H1 (cell line): ENCODE measurements around the gene L3MBTL4. TPM values are rescaled to one million over a fixed set of nuclear protein-coding genes. Genes with fewer than 3 reads are reported as not detected.

Source experiments
- CTCF ChIA-PET: fragments of 300-600 bp; sonication (Branson Sonifier 250); formaldehyde crosslinking; loops from one replicate; lab custom pipeline; 2021; ENCODE audit not compliant: partially characterized antibody; lab: Charles Lee
- POLR2A ChIA-PET: fragments of 300-600 bp; sonication (Branson Sonifier 250); formaldehyde crosslinking; loops from one replicate; lab custom pipeline; 2021; ENCODE audit warnings: inconsistent platforms; ENCODE audit not compliant: partially characterized antibody; lab: Charles Lee
- DNase-seq, 2 experiments: peaks; one replicate each; pipeline versions ENCODE4 v3.0.0 to v3.0.0-alpha.2; 2010 to 2022; ENCODE audit warnings: low spot score in 2 of 2, low read depth in 1 of 2, mixed read lengths in 1 of 2
- FAIRE-seq: peaks from 2 replicates; lab custom pipeline; 2011; peaks lifted over from hg19 to GRCh38; lab: Jason Lieb, UNC
- H2AFZ ChIP-seq: 2 replicates; pipeline ENCODE4 v1.8.1; 2012; ENCODE audit warnings: low read length, inconsistent platforms
- H2AK5ac ChIP-seq: 2 replicates; pipeline ENCODE4 v1.6.1; 2013; ENCODE audit warnings: low read depth, low read length
- H2BK120ac ChIP-seq: replicated peaks from 2 replicates; pipeline ENCODE3; 2013; ENCODE audit warnings: low read depth, low read length, inconsistent platforms
- H2BK12ac ChIP-seq: 2 replicates; pipeline ENCODE4 v1.6.1; 2013; ENCODE audit warnings: low read depth, low read length
- H2BK15ac ChIP-seq: 2 replicates; pipeline ENCODE4 v1.6.1; 2013; ENCODE audit warnings: low read length
- H2BK20ac ChIP-seq: 2 replicates; pipeline ENCODE4 v1.6.1; 2013; ENCODE audit warnings: low read length
- H2BK5ac ChIP-seq: 2 replicates; pipeline ENCODE4 v1.6.1; 2013; ENCODE audit warnings: low read depth, low read length
- H3K14ac ChIP-seq: 2 replicates; pipeline ENCODE4 v1.6.1; 2013; ENCODE audit warnings: inconsistent platforms; ENCODE audit not compliant: insufficient read length
- H3K18ac ChIP-seq: 2 replicates; pipeline ENCODE4 v1.6.1; 2013; ENCODE audit warnings: low read length; ENCODE audit errors: extremely low read depth
- H3K23ac ChIP-seq: 2 replicates; pipeline ENCODE4 v1.6.1; 2013; ENCODE audit warnings: inconsistent platforms; ENCODE audit not compliant: insufficient read length
- H3K23me2 ChIP-seq: 2 replicates; pipeline ENCODE4 v1.6.1; 2013; ENCODE audit warnings: low read depth, low read length
- H3K27ac ChIP-seq: 2 replicates; pipeline ENCODE4 v1.6.1; 2011; ENCODE audit warnings: low read depth, low read length, inconsistent platforms
- H3K27me3 ChIP-seq, 4 experiments: replicated peaks in 1 of 4; 1 replicate in 1 of 4; 2 replicates in 3 of 4; pipeline versions ENCODE4 v1.6.1 to v1.8.1; 2011 to 2013; ENCODE audit warnings: low read length in 3 of 4, mild to moderate bottlenecking in 3 of 4, inconsistent platforms in 2 of 4, mixed read lengths in 2 of 4, moderate library complexity in 1 of 4; ENCODE audit not compliant: control insufficient read depth in 3 of 4, insufficient read depth in 3 of 4; ENCODE audit errors: extremely low read depth in 1 of 4
- H3K36me3 ChIP-seq, 4 experiments: 2 replicates each; pipeline versions ENCODE4 v1.6.1 to v1.8.1; 2011 to 2013; ENCODE audit warnings: mild to moderate bottlenecking in 4 of 4, low read length in 3 of 4, moderate library complexity in 2 of 4, control low read depth in 1 of 4, inconsistent platforms in 1 of 4; ENCODE audit not compliant: insufficient read depth in 4 of 4, control insufficient read depth in 2 of 4
- H3K4ac ChIP-seq: replicated peaks from 2 replicates; pipeline ENCODE3; 2013; ENCODE audit warnings: low read length, low read depth, mixed read lengths, inconsistent platforms; ENCODE audit not compliant: insufficient read length
- H3K4me1 ChIP-seq, 4 experiments: replicated peaks in 1 of 4; 1 replicate in 1 of 4; 2 replicates in 3 of 4; pipeline versions ENCODE4 v1.6.1 to v1.8.1; 2011 to 2013; ENCODE audit warnings: low read length in 3 of 4, inconsistent platforms in 2 of 4, mixed read lengths in 1 of 4; ENCODE audit not compliant: insufficient read depth in 4 of 4, control insufficient read depth in 3 of 4
- H3K4me2 ChIP-seq, 2 experiments: 2 replicates each; pipeline versions ENCODE4 v1.6.1 to v1.8.1; 2011 to 2013; ENCODE audit warnings: low read depth in 2 of 2, low read length in 2 of 2, control low read depth in 1 of 2, inconsistent platforms in 1 of 2, mild to moderate bottlenecking in 1 of 2; ENCODE audit not compliant: insufficient read depth in 1 of 2
- H3K4me3 ChIP-seq, 4 experiments: fragments of 200-600, 300-600 bp in 1 of 4; sonication (generic), shearing (Covaris generic), sonication (Bioruptor Twin) in 1 of 4; 2 replicates each; pipeline versions ENCODE4 v1.5.1 to v1.8.1; 2011 to 2016; ENCODE audit warnings: low read length in 4 of 4, low read depth in 3 of 4, control low read depth in 2 of 4, inconsistent platforms in 2 of 4, mild to moderate bottlenecking in 2 of 4, mixed read lengths in 1 of 4, moderate library complexity in 1 of 4; ENCODE audit not compliant: insufficient read depth in 2 of 4; ENCODE audit errors: extremely low read depth in 1 of 4
- H3K56ac ChIP-seq: replicated peaks from 2 replicates; pipeline ENCODE3; 2013; ENCODE audit warnings: low read depth, mild to moderate bottlenecking, mixed read lengths, low read length, inconsistent platforms; ENCODE audit not compliant: insufficient read length
- H3K79me1 ChIP-seq: 2 replicates; pipeline ENCODE4 v1.6.1; 2013; ENCODE audit warnings: low read depth, low read length, control low read depth
- H3K79me2 ChIP-seq, 2 experiments: 2 replicates each; pipeline versions ENCODE4 v1.6.1 to v1.8.1; 2012 to 2013; ENCODE audit warnings: low read length in 2 of 2, mild to moderate bottlenecking in 2 of 2, inconsistent platforms in 1 of 2; ENCODE audit not compliant: insufficient read depth in 2 of 2, control insufficient read depth in 1 of 2
- H3K9ac ChIP-seq, 4 experiments: replicated peaks in 1 of 4; 1 replicate in 1 of 4; 2 replicates in 3 of 4; pipeline versions ENCODE4 v1.6.1 to v1.8.1; 2011 to 2013; ENCODE audit warnings: low read depth in 3 of 4, low read length in 3 of 4, control low read depth in 2 of 4, mild to moderate bottlenecking in 2 of 4, moderate library complexity in 2 of 4, inconsistent platforms in 1 of 4; ENCODE audit errors: extremely low read depth in 1 of 4
- H3K9me3 ChIP-seq, 2 experiments: 2 replicates each; pipeline versions ENCODE4 v1.6.1 to v1.8.1; 2012 to 2013; ENCODE audit warnings: mild to moderate bottlenecking in 2 of 2, moderate library complexity in 2 of 2, control low read depth in 1 of 2, inconsistent platforms in 1 of 2, low read depth in 1 of 2, low read length in 1 of 2, mixed read lengths in 1 of 2; ENCODE audit not compliant: insufficient read depth in 2 of 2
- H4K20me1 ChIP-seq, 2 experiments: replicated peaks in 1 of 2; 2 replicates each; pipeline versions ENCODE3 to v1.8.1; 2011 to 2013; ENCODE audit warnings: inconsistent platforms in 2 of 2, low read length in 2 of 2, mild to moderate bottlenecking in 1 of 2; ENCODE audit not compliant: insufficient read depth in 2 of 2, control insufficient read depth in 1 of 2
- H4K5ac ChIP-seq: 2 replicates; pipeline ENCODE4 v1.6.1; 2013; ENCODE audit warnings: low read length, low read depth, mixed read lengths, inconsistent platforms; ENCODE audit not compliant: insufficient read length
- H4K8ac ChIP-seq: 2 replicates; pipeline ENCODE4 v1.8.0; 2013; ENCODE audit warnings: mild to moderate bottlenecking, moderate library complexity, low read length, inconsistent platforms; ENCODE audit not compliant: insufficient read depth; ENCODE audit errors: extremely low read depth
- H4K91ac ChIP-seq: replicated peaks from 2 replicates; pipeline ENCODE3; 2013; ENCODE audit warnings: low read length, mixed read lengths, inconsistent platforms; ENCODE audit not compliant: insufficient read length
- BACH1 ChIP-seq: IDR thresholded peaks from 2 replicates; pipeline ENCODE4 v1.6.1; 2012; ENCODE audit warnings: low read length, improper control_type of control experiment
- BRCA1 ChIP-seq: IDR thresholded peaks from 2 replicates; pipeline ENCODE4 v1.6.1; 2012; ENCODE audit warnings: low read depth, low read length, improper control_type of control experiment
- CEBPB ChIP-seq: IDR thresholded peaks from 2 replicates; pipeline ENCODE4 v1.6.1; 2012; ENCODE audit warnings: low read depth, low read length
- CHD1 ChIP-seq: IDR thresholded peaks from 2 replicates; pipeline ENCODE4 v1.6.1; 2012; ENCODE audit warnings: low read depth, low read length, improper control_type of control experiment
- EGR1 ChIP-seq: IDR thresholded peaks from 2 replicates; pipeline ENCODE4 v1.6.1; 2011; ENCODE audit warnings: low read depth, low read length, borderline replicate concordance
- EZH2 ChIP-seq: fragments of 200-600 bp; sonication (generic); IDR thresholded peaks from 2 replicates; pipeline ENCODE4 v1.7.1; 2012; ENCODE audit warnings: low read depth, mild to moderate bottlenecking, moderate library complexity, low read length, inconsistent platforms; ENCODE audit not compliant: severe bottlenecking
- FOSL1 ChIP-seq: IDR thresholded peaks from 2 replicates; pipeline ENCODE4 v1.6.1; 2011; ENCODE audit warnings: mild to moderate bottlenecking, low read depth, low read length, moderate library complexity; ENCODE audit not compliant: insufficient read depth
- HDAC6 ChIP-seq: IDR thresholded peaks from one replicate; pipeline ENCODE4 v1.7.1; 2012; ENCODE audit warnings: low read depth, mild to moderate bottlenecking, inconsistent platforms, low read length, moderate library complexity
- JUN ChIP-seq: IDR thresholded peaks from 2 replicates; pipeline ENCODE4 v1.6.1; 2011; ENCODE audit warnings: low read depth, mild to moderate bottlenecking, improper control_type of control experiment, low read length
- KDM5A ChIP-seq: fragments of 200-600 bp; IDR thresholded peaks from 2 replicates; pipeline ENCODE4 v1.7.1; 2012; ENCODE audit warnings: mild to moderate bottlenecking, low read length, inconsistent platforms, mixed read lengths
- NRF1 ChIP-seq: IDR thresholded peaks from 2 replicates; pipeline ENCODE4 v1.6.1; 2011; ENCODE audit warnings: mild to moderate bottlenecking, low read depth, low read length, improper control_type of control experiment
- POU5F1 ChIP-seq: IDR thresholded peaks from 2 replicates; pipeline ENCODE4 v1.6.1; 2011; ENCODE audit warnings: low read depth, mild to moderate bottlenecking, low read length, moderate library complexity
- WGBS, 2 experiments: shearing (Covaris generic) in 1 of 2; methylation state at CpG; one replicate each; pipeline versions ENCODE4 v1.1.6 to v1.1.7; 2013 to 2015; ENCODE audit warnings: low lambda C conversion rate in 2 of 2, mixed read lengths in 2 of 2, inconsistent platforms in 1 of 2, low coverage in 1 of 2, missing lambda C conversion rate in 1 of 2; ENCODE audit not compliant: insufficient replicate concordance in 2 of 2, insufficient coverage in 1 of 2, insufficient read length in 1 of 2; ENCODE audit errors: extremely low coverage in 1 of 2, missing lambda C conversion rate in 1 of 2; 5-methylcytosine and 5-hydroxymethylcytosine counted together
- polyA plus RNA-seq, 7 experiments: library from polyadenylated mRNA; depleted of rRNA in 3 of 7; stranded (reverse) in 5 of 7; unstranded in 2 of 7; fragments of >200 nt in 5 of 7; fragments of 200-250 nt in 2 of 7; gene quantifications; 1 replicate in 5 of 7; 2 replicates in 1 of 7; 4 replicates in 1 of 7; pipeline versions ENCODE4 v1.2.1 to v1.2.3, GENCODE V29; 2011 to 2013; ENCODE audit warnings: missing spikeins in 2 of 7, mixed read lengths in 2 of 7
- total RNA-seq: library from RNA; stranded (reverse); fragmentation: NEBNext Ultra II Directional; extraction: Animal tissue kit (Norgen Biotek cat#: 25700); gene quantifications from 2 replicates; pipeline ENCODE4 v1.2.1, GENCODE V29; 2021
- TF ChIP-seq, protein P1 (sequence below): IDR thresholded peaks from 2 replicates; pipeline ENCODE4 v1.6.1; 2012; ENCODE audit warnings: inconsistent platforms

Gene L3MBTL4
- total and polyA plus RNA-seq, 2 of the 8 experiments (the other 6 are each of a cell fraction or from before 2014, with no cell fraction given) = 1.0 to 2.1 TPM

DNA sequence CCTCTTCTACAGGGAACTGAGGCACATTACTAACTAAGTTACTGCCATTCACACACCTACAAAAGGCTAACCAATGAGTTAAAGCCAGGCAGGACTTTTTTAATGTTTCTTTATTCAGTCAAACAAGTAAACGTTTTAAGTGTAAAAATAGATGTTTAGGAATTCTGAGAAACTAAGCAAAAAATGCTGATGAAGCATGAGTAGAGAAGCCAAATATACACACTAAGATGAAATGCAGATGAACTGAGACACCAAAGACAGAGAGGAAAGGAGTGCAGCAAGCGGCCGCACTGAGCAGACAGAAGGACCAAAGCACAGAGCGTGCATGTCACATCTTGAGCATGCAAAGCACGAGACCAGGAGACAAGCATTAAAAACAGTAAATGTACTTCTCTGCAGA lies 17.9 kb downstream of the L3MBTL4 start:
- no peak overlapping the region for H3K14ac ChIP-seq
- H2BK5ac ChIP-seq = no peak overlapping the region
- no peak overlapping the region for H2BK12ac ChIP-seq
- H2BK15ac ChIP-seq = no peak overlapping the region
- no peak overlapping the region for H4K5ac ChIP-seq
- no peak overlapping the region for H3K27ac ChIP-seq
- no peaks in the 10 kb centered on the region for H3K27me3 ChIP-seq
- H3K56ac ChIP-seq = no peak overlapping the region
- no peaks in the 10 kb centered on the region for H3K4me1 ChIP-seq
- FAIRE-seq (no peak), DNase-seq (no peak)
- H3K9ac ChIP-seq = no peak overlapping the region
- H3K4me3 ChIP-seq = no peak overlapping the region
- no peaks in the 10 kb centered on the region for H3K79me1 ChIP-seq
- TF ChIP-seq HDAC6 (no peak), CEBPB (no peak), BACH1 (no peak), JUN (no peak), EZH2 (no peak), NRF1 (no peak), EGR1 (no peak), CHD1 (no peak), POU5F1 (no peak), KDM5A (no peak), BRCA1 (no peak), FOSL1 (no peak)
- TF ChIP-seq, protein P1, sequence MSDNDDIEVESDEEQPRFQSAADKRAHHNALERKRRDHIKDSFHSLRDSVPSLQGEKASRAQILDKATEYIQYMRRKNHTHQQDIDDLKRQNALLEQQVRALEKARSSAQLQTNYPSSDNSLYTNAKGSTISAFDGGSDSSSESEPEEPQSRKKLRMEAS = no peak
- WGBS, 2 experiments = 83% methylated on average over 5 of the region's 5 CpGs; no CpG with 5 or more reads in 1 of the 2 experiments
- no peak overlapping the region for H3K4ac ChIP-seq
- no peak overlapping the region for H3K4me2 ChIP-seq
- H3K18ac ChIP-seq = no peak overlapping the region
- H4K91ac ChIP-seq = no peak overlapping the region
- H2AFZ ChIP-seq = no peak overlapping the region
- H3K79me2 ChIP-seq = no peaks in the 10 kb centered on the region
- no peaks in the 10 kb centered on the region for H3K9me3 ChIP-seq
- H2AK5ac ChIP-seq = no peak overlapping the region
- H4K20me1 ChIP-seq = no peaks in the 10 kb centered on the region
- no peak overlapping the region for H2BK20ac ChIP-seq
- no peak overlapping the region for H2BK120ac ChIP-seq
- no peak overlapping the region for H3K23ac ChIP-seq
- no peaks in the 10 kb centered on the region for H3K36me3 ChIP-seq
- POLR2A ChIA-PET = no interaction called here
- CTCF ChIA-PET = interaction anchor here (0.6 to 1.8 kb wide), 5 partner anchors 116 to 517 kb away, joined by 3 to 5 read pairs (median 3); no protein-coding TSS in a partner anchor
- H3K23me2 ChIP-seq = no peaks in the 10 kb centered on the region
- H4K8ac ChIP-seq = no peak overlapping the region
